GM12878 (cell line): ENCODE results near the gene LPIN3. TPM values are rescaled to one million over a fixed set of nuclear protein-coding genes. Genes with fewer than 3 reads are reported as not detected.

Experiments used
- ATAC-seq: fragments of 200-7000 bp; cut with Tn5 transposase; 3 replicates; pipeline ENCODE4 v1.9.1; 2020; ENCODE audit warnings: mild to moderate bottlenecking, moderate library complexity
- BruUV-seq: library from RNA; stranded (reverse); fragments of 400-500 nt; replicated peaks from 2 replicates; lab custom pipeline; 2021; lab: Mats Ljungman, UMichigan
- CTCF ChIA-PET: fragments of 300-600 bp; sonication (Branson Sonifier 250); formaldehyde crosslinking; extraction: SDS; loops from one replicate; lab custom pipeline; 2021; ENCODE audit warnings: inconsistent platforms; lab: Yijun Ruan, JAX
- POLR2A ChIA-PET: fragments of 350-600 bp; formaldehyde crosslinking; extraction: SDS; loops from one replicate; lab custom pipeline; 2021; ENCODE audit warnings: inconsistent platforms; lab: Charles Lee
- RAD21 ChIA-PET: fragments of 300-600 bp; sonication (Branson Sonifier 250); formaldehyde crosslinking; loops from one replicate; lab custom pipeline; 2023; ENCODE audit warnings: antibody characterized with exemption; ENCODE audit not compliant: unreplicated experiment; lab: Charles Lee
- SMC1A ChIA-PET: fragments of 300-600 bp; sonication (Branson Sonifier 250); formaldehyde crosslinking; loops from one replicate; lab custom pipeline; 2023; ENCODE audit not compliant: unreplicated experiment, uncharacterized antibody; lab: Charles Lee
- DNase-seq: peaks from one replicate; pipeline ENCODE4 v3.0.0-alpha.2; 2011; ENCODE audit warnings: low read depth, low spot score
- FAIRE-seq: peaks from 3 replicates; lab custom pipeline; 2011; peaks lifted over from hg19 to GRCh38; lab: Jason Lieb, UNC
- H2AFZ ChIP-seq: 2 replicates; pipeline ENCODE4 v1.6.0; 2011; ENCODE audit warnings: low read depth, low read length, control low read depth; ENCODE audit not compliant: control insufficient read depth
- H3K27ac ChIP-seq: 2 replicates; pipeline ENCODE4 v1.5.1; 2011; ENCODE audit warnings: control low read depth; ENCODE audit not compliant: control insufficient read depth, insufficient read depth
- H3K27me3 ChIP-seq, 2 experiments: replicated peaks in 1 of 2; 2 replicates each; pipeline versions ENCODE4 v1.6.0 to v1.6.1; 2011; ENCODE audit warnings: low read length in 1 of 2; ENCODE audit not compliant: control insufficient read depth in 2 of 2, insufficient read depth in 2 of 2
- H3K36me3 ChIP-seq, 2 experiments: 2 replicates each; pipeline ENCODE4 v1.5.1; 2011; ENCODE audit warnings: low read length in 1 of 2; ENCODE audit not compliant: control insufficient read depth in 2 of 2, insufficient read depth in 2 of 2
- H3K4me1 ChIP-seq: 2 replicates; pipeline ENCODE4 v1.6.1; 2011; ENCODE audit warnings: mild to moderate bottlenecking, low read length, moderate library complexity, mixed read lengths; ENCODE audit not compliant: control insufficient read depth, insufficient read depth
- H3K4me2 ChIP-seq: 2 replicates; pipeline ENCODE4 v1.6.0; 2011; ENCODE audit warnings: control low read depth; ENCODE audit not compliant: control insufficient read depth, insufficient read depth
- H3K4me3 ChIP-seq: fragments of 200-600 bp; sonication (generic); 2 replicates; pipeline ENCODE4 v1.5.1; 2016
- H3K79me2 ChIP-seq: 2 replicates; pipeline ENCODE4 v1.6.0; 2011; ENCODE audit warnings: low read length; ENCODE audit not compliant: control insufficient read depth, insufficient read depth
- H3K9ac ChIP-seq: 2 replicates; pipeline ENCODE4 v1.8.0; 2011; ENCODE audit warnings: low read length, control low read depth, mixed read lengths; ENCODE audit not compliant: control insufficient read depth, insufficient read depth
- H3K9me3 ChIP-seq: replicated peaks from 3 replicates; pipeline ENCODE4 v1.5.1; 2011; ENCODE audit warnings: mild to moderate bottlenecking, low read length; ENCODE audit not compliant: control insufficient read depth, insufficient read depth
- H4K20me1 ChIP-seq: 2 replicates; pipeline ENCODE4 v1.6.0; 2011; ENCODE audit not compliant: control insufficient read depth, insufficient read depth
- CUX1 ChIP-seq: IDR thresholded peaks from 2 replicates; pipeline ENCODE4 v1.6.1; 2012; ENCODE audit warnings: improper control_type of control experiment, low read depth, low read length; ENCODE audit not compliant: insufficient replicate concordance
- GABPA ChIP-seq: IDR thresholded peaks from 2 replicates; pipeline ENCODE4 v1.6.1; 2014; ENCODE audit warnings: antibody characterized with exemption, low read depth, mild to moderate bottlenecking, inconsistent platforms
- NFYA ChIP-seq: IDR thresholded peaks from 2 replicates; pipeline ENCODE4 v1.6.1; 2011; ENCODE audit warnings: low read depth, mild to moderate bottlenecking, low read length, improper control_type of control experiment, borderline replicate concordance
- STAT1 ChIP-seq: fragments of 450-650 bp; conservative IDR thresholded peaks from 2 replicates; pipeline ENCODE4 v1.6.1; 2014; ENCODE audit warnings: antibody characterized with exemption, mild to moderate bottlenecking
- ZNF24 ChIP-seq: fragments of 450-650 bp; IDR thresholded peaks from 2 replicates; pipeline ENCODE4 v1.6.1; 2017; ENCODE audit warnings: antibody characterized with exemption, mild to moderate bottlenecking
- WGBS: methylation state at CpG from one replicate; pipeline ENCODE4 v1.1.6; 2016; ENCODE audit warnings: low lambda C conversion rate; ENCODE audit not compliant: insufficient replicate concordance, insufficient coverage; ENCODE audit errors: missing lambda C conversion rate; 5-methylcytosine and 5-hydroxymethylcytosine counted together
- in situ Hi-C: fragments of 300-500 bp; cut with MboI; formaldehyde crosslinking; loops from 9 replicates; pipeline ENCODE4 v1.14.3; 2018; ENCODE audit warnings: mixed read lengths
- intact Hi-C: fragments of 100-400 bp; cut with micrococcal nuclease; formaldehyde crosslinking; loops from one replicate; pipeline ENCODE4 v1.14.2; 2022; ENCODE audit not compliant: unreplicated experiment
- polyA plus RNA-seq, 11 experiments: library from polyadenylated mRNA; depleted of rRNA in 4 of 11; unstranded in 6 of 11; stranded (reverse) in 5 of 11; fragments of >200 nt; fragmentation: Nextera tagmentation in 4 of 11; fragmentation: Illumina TruSeq in 1 of 11; extraction: Ambion mirVana in 4 of 11; extraction: Trizol in 1 of 11; gene quantifications; 1 replicate in 1 of 11; 2 replicates in 10 of 11; pipeline versions ENCODE4 v1.2.1 to v1.2.3, GENCODE V29; 2011 to 2016; ENCODE audit warnings: inconsistent platforms in 2 of 11, missing spikeins in 2 of 11, low read depth in 1 of 11
- total RNA-seq, 4 experiments: library from RNA; depleted of rRNA in 3 of 4; stranded (reverse); fragments of >200 nt in 3 of 4; fragmentation: Illumina TruSeq in 1 of 4; extraction: Trizol in 1 of 4; gene quantifications; 2 replicates each; pipeline versions ENCODE4 v1.2.1 to v1.2.3, GENCODE V29; 2013 to 2021

LPIN3 gene
- total and polyA plus RNA-seq, 10 of the 15 experiments (the other 5 are each of a cell fraction or from before 2014, with no cell fraction given) = 0.13 to 1.3 (median 0.51) TPM

GRCh38 chr20:41394931-41395666 is 54.5 kb downstream of the LPIN3 start:
- FAIRE-seq (no peak), ATAC-seq (no peak), DNase-seq (no peak)
- Histone ChIP-seq H3K4me3 (no peak overlapping the region), H3K4me1 (no peaks in the 10 kb centered on the region), H3K36me3 (no peaks in the 10 kb centered on the region), H3K9ac (no peak overlapping the region), H4K20me1 (no peaks in the 10 kb centered on the region), H2AFZ (no peak overlapping the region), H3K27me3 (no peaks in the 10 kb centered on the region), H3K4me2 (no peak overlapping the region), H3K27ac (no peak overlapping the region), H3K79me2 (no peaks in the 10 kb centered on the region), H3K9me3 (no peaks in the 10 kb centered on the region)
- RAD21 ChIA-PET = no interaction called here
- intact Hi-C loops (no loop called here), in situ Hi-C loops (no loop called here)
- POLR2A ChIA-PET = no interaction called here
- CTCF ChIA-PET = no interaction called here
- 70% methylated on average over 9 of the region's 9 CpGs for WGBS
- TF ChIP-seq STAT1 (no peak), GABPA (no peak), ZNF24 (no peak), CUX1 (no peak), NFYA (no peak)
- SMC1A ChIA-PET = no interaction called here
- BruUV-seq = no TSS peak
